ENCODE results near the gene JADE3.
A peak's percentile ranks its signal among the peaks of the same experiment; 100 is the strongest.

JADE3 gene

GRCh38 chrX:46912098-46912602 is at the start of gene JADE3:
TSS of gene JADE3 (plus strand) at chrX:46912421. CDS start at chrX:46984895, 72,474 bp downstream.
- peak; percentile 67 for DNase-seq (ENCODE audit: low read depth, low spot score)
- TF ChIP-seq CTCF (IDR thresholded peaks at IDR 0.05; ENCODE audit: low read depth, low read length), result no peak
- H3K4me3 ChIP-seq (ENCODE audit: low read depth, low read length), result peak within 1 kb of the TSS; percentile 57
- in situ Hi-C loops (cut with HindIII; ENCODE audit: low sequenced_read_pairs), result no loop called here

GRCh38 chrX:46863072-46863471 is 49.1 kb upstream of the JADE3 start:
- H3K4me3 ChIP-seq (ENCODE audit: low read depth, low read length), result no peak overlapping the region
- no peak for TF ChIP-seq CTCF (IDR thresholded peaks at IDR 0.05; ENCODE audit: low read depth, low read length)
- in situ Hi-C loops (cut with HindIII; ENCODE audit: low sequenced_read_pairs), result no loop called here
- no peak for DNase-seq (ENCODE audit: low read depth, low spot score)

GRCh38 chrX:46864606-46865005 is 47.6 kb upstream of the JADE3 start:
- no peak for TF ChIP-seq CTCF (IDR thresholded peaks at IDR 0.05; ENCODE audit: low read depth, low read length)
- in situ Hi-C loops (cut with HindIII; ENCODE audit: low sequenced_read_pairs), result no loop called here
- DNase-seq (ENCODE audit: low read depth, low spot score), result no peak
- no peak overlapping the region for H3K4me3 ChIP-seq (ENCODE audit: low read depth, low read length)

- DNase-seq (ENCODE audit: low read depth, low spot score), result peak; percentile 56
- H3K4me3 ChIP-seq (ENCODE audit: low read depth, low read length), result no peak overlapping the region
- no peak for TF ChIP-seq CTCF (IDR thresholded peaks at IDR 0.05; ENCODE audit: low read depth, low read length)
- in situ Hi-C loops (cut with HindIII; ENCODE audit: low sequenced_read_pairs), result no loop called here
Observed at GRCh38 chrX:46865281-46865680, 46.9 kb upstream of the JADE3 start.

GRCh38 chrX:46866726-46867125 is 45.5 kb upstream of the JADE3 start:
- H3K4me3 ChIP-seq (ENCODE audit: low read depth, low read length), result no peak overlapping the region
- in situ Hi-C loops (cut with HindIII; ENCODE audit: low sequenced_read_pairs), result no loop called here
- DNase-seq (ENCODE audit: low read depth, low spot score), result no peak
- no peak for TF ChIP-seq CTCF (IDR thresholded peaks at IDR 0.05; ENCODE audit: low read depth, low read length)

- TF ChIP-seq CTCF (IDR thresholded peaks at IDR 0.05; ENCODE audit: low read depth, low read length), result no peak
- H3K4me3 ChIP-seq (ENCODE audit: low read depth, low read length), result no peak overlapping the region
- DNase-seq (ENCODE audit: low read depth, low spot score), result no peak
- in situ Hi-C loops (cut with HindIII; ENCODE audit: low sequenced_read_pairs), result no loop called here
Observed at GRCh38 chrX:46873746-46874145, 38.5 kb upstream of the JADE3 start.

- no peak overlapping the region for H3K4me3 ChIP-seq (ENCODE audit: low read depth, low read length)
- in situ Hi-C loops (cut with HindIII; ENCODE audit: low sequenced_read_pairs), result no loop called here
- TF ChIP-seq CTCF (IDR thresholded peaks at IDR 0.05; ENCODE audit: low read depth, low read length), result no peak
- no peak for DNase-seq (ENCODE audit: low read depth, low spot score)
Observed at GRCh38 chrX:46876901-46877300, 35.3 kb upstream of the JADE3 start.

Data from astrocyte of the spinal cord (primary cell).